ENCODE measurements around the gene RWDD3.

RWDD3 gene

DNA sequence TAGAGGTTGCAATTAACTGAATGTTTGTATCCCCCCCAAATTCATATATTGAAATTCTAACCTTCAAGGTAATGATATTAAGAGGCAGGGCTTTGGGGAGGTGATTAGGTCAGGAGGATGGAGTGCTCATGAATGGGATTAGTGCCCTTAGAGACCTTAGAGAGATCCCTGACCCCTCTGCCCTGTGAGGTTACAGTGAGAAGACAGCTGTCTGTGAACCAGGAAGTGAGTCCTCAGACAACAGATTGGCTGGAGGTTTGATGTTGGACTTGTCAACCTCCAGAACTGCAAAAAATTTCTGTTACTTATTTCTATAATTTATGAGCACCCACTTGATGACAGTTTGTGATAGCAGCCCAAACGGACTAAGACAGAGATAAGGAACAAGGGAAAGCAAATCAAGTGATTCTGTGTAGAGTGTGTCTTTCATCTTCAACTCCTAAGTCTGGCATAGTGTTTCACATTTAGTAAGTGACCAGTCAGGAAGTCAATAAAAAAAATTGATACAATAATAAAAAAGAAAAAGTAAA lies 30.0 kb upstream of the RWDD3 start:
- TF ChIP-seq, protein P1, sequence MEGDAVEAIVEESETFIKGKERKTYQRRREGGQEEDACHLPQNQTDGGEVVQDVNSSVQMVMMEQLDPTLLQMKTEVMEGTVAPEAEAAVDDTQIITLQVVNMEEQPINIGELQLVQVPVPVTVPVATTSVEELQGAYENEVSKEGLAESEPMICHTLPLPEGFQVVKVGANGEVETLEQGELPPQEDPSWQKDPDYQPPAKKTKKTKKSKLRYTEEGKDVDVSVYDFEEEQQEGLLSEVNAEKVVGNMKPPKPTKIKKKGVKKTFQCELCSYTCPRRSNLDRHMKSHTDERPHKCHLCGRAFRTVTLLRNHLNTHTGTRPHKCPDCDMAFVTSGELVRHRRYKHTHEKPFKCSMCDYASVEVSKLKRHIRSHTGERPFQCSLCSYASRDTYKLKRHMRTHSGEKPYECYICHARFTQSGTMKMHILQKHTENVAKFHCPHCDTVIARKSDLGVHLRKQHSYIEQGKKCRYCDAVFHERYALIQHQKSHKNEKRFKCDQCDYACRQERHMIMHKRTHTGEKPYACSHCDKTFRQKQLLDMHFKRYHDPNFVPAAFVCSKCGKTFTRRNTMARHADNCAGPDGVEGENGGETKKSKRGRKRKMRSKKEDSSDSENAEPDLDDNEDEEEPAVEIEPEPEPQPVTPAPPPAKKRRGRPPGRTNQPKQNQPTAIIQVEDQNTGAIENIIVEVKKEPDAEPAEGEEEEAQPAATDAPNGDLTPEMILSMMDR (conservative IDR thresholded peaks at IDR 0.05; ENCODE audit: low read length): no peak
- no peak for DNase-seq (ENCODE audit: low read depth)
- H3K4me3 ChIP-seq (ENCODE audit: low read length): no peak overlapping the region

DNA sequence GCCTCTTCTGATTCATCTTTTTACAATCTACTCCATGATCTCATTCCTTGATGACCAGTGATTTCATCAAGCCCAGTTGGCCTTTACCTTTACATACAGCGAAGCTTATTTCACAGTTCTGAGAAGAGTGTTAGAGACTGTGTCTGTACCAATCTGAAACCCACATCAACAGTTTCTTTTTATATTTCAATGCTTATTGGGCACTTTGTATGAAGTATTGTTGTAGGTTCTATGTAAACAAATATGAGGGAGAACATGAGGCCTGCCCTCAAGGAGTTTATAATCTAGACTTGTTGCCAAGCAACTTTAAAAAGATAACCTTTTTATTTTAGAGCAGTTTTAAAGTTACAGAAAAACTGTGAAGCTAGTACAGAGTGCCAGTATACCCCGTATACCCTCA lies 27.5 kb upstream of the RWDD3 start:
- TF ChIP-seq, protein P1 (conservative IDR thresholded peaks at IDR 0.05; ENCODE audit: low read length): no peak
- H3K4me3 ChIP-seq (ENCODE audit: low read length): no peak overlapping the region
- no peak for DNase-seq (ENCODE audit: low read depth)

DNA sequence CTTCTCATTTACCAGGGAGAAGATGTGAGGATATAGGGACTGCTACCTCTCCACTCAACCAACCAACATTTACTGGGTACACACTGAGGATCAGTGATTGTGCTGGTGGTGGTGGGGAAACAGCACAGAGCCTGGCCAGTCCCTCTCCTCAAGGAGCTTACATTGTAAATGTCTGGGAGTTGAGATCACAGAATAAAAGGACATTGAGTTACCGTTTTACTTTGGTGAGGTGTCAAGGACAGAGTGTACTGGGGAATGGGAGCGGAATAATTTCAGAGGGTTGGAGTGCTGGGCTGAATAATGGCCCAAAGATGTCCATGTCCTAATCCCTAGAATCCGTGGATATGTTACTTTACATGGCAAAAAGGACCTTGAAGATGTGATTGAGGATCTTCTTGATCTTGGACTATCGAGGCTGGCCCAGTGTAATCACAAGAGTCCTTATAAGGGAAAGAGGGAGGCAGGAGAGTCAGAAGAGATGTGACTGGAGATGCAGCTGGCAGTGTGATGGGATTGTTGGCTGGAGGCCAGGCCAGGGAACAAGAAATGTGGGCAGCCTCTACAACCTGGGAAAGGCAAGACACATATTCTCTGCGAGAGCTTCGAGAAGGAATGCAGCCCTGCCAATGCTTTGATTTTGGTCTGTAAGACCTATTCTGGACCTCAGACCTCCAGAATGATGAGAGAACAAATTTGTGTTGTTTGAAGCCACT lies 26.6 kb upstream of the RWDD3 start:
- no peak for DNase-seq (ENCODE audit: low read depth)
- no peak overlapping the region for H3K4me3 ChIP-seq (ENCODE audit: low read length)
- TF ChIP-seq, protein P1 (conservative IDR thresholded peaks at IDR 0.05; ENCODE audit: low read length): no peak

DNA sequence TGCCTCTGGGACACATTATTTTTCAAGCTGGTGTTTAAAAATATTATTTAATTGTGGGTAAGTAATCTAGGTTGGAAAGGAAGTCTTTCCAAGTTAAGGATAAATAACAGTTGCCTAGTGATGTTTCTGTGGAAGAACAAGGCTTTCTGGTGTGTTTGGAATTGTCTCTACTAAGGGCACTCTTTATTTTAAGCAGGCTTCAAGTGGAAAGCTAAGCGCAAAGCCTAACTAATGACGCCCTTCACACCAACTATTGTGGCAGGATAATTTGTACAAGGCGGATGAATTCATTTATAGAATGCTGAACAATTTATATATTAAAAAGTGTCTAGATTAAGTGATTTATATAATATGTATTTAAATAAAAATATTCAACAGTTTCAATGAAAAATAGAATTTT lies 25.1 kb upstream of the RWDD3 start:
- no peak overlapping the region for H3K4me3 ChIP-seq (ENCODE audit: low read length)
- no peak for DNase-seq (ENCODE audit: low read depth)
- TF ChIP-seq, protein P1 (conservative IDR thresholded peaks at IDR 0.05; ENCODE audit: low read length): no peak

DNA sequence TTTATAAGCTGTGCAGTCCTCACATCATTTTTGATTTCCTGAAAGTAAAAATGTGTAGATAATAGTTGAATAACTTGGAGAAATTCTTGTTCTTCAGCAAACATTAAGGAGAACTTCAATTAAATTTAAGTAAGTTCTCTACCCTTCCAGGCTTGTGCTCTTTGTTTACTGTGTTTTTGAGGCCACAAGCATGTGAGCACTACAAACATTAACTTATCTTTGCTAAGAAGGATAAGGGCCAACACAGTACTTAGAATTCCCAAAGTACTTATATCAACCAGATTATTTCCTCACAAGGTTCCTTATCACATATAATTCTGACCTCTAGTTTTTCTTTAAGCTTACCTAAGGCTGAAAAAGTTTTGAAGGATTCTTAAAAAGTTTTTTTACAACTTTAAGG lies 24.7 kb upstream of the RWDD3 start:
- H3K4me3 ChIP-seq (ENCODE audit: low read length): no peak overlapping the region
- TF ChIP-seq, protein P1 (conservative IDR thresholded peaks at IDR 0.05; ENCODE audit: low read length): no peak
- DNase-seq (ENCODE audit: low read depth): no peak

DNA sequence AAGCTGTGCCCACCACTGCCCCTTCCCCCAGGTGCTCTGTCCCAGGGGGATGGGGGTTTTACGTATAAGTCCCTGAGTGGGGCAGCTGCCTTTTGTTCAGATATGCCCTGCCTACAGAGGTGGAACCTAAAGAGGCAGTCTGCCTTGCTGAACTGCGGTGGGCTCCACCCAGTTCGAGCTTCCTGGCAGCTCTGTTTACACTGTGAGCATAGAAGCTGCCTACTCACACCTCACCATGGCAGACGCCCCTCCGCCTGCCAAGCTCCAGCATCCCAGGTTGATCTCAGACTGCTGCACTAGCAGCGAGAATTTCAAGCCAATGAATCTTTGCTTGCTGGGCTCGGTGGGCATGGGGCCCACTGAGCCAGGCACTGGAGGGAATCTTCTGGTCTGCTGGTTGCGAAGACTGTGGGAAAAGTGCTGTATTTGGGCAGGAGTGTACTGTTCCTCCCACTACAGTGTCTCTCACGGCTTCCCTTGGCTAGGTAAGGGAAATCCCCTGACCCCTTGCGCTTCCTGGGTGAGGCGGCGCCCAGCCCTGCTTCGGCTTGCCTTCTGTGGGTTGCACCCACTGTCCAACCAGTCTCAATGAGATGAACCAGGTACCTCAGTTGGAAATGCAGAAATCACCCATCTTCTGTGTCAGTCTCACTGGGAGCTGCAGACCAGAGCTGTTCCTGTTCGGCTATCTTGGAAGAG lies 17.6 kb upstream of the RWDD3 start:
- no peak for DNase-seq (ENCODE audit: low read depth)
- no peak overlapping the region for H3K4me3 ChIP-seq (ENCODE audit: low read length)
- TF ChIP-seq, protein P1 (conservative IDR thresholded peaks at IDR 0.05; ENCODE audit: low read length): no peak

DNA sequence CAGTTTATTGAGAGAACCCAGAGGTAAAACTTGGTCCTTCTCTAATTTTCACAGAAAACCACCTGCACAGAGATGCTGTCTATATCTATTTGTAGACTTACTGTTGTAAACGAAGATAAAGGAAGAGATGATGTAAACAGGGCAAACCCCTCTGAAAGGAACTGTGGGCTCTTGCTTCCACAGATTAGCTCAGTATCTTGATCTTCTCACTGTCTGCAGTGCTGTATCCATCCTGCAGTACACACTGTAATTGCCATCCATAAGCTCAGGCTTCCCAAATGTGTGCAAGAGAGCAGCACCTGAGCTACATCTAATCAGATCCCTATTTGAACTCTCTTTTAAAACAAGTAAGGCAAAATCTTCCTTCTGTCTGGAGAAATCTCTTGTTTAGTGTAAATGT lies 16.6 kb upstream of the RWDD3 start:
- no peak overlapping the region for H3K4me3 ChIP-seq (ENCODE audit: low read length)
- DNase-seq (ENCODE audit: low read depth): no peak
- TF ChIP-seq, protein P1 (conservative IDR thresholded peaks at IDR 0.05; ENCODE audit: low read length): no peak

Measured in AG10803 (cell line).